Measurements from ENCODE around the gene SLC1A4. TPM values are rescaled to one million over a fixed set of nuclear protein-coding genes. Genes with fewer than 3 reads are reported as not detected.

The SLC1A4 gene
- polyA plus RNA-seq, 1 of the 3 experiments (the other 2 are of a cell fraction) = 4.4 TPM

DNA sequence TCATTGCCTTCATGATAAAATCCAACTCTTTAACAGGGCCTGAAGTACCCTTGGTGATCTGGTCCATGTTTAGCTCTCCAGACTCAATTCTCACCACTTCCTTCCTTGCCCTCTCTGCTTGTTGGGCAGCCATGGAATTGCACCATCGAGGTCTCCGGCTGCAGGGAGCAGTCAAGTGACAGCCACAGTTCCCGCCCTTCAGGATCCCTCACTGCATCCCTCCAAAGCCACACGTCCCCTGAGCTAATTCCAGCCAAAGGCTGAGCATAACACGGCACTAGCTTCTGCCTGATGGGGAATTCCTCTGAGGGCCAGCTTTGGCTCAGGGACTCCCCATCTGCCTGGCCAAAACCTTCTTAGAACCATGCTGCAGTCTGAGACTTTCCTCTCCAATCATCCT is 47.4 kb upstream of the SLC1A4 start:
- no peaks in the 10 kb centered on the region for H3F3A ChIP-seq (replicated peaks; ENCODE audit: insufficient read depth)
- H3K9me2 ChIP-seq = no peaks in the 10 kb centered on the region
- H4K20me1 ChIP-seq (ENCODE audit: insufficient read depth) = no peaks in the 10 kb centered on the region
- no peaks in the 10 kb centered on the region for H3K9me3 ChIP-seq
- POLR2A ChIA-PET = no interaction called here
- H3K9ac ChIP-seq = no peak overlapping the region
- H3K79me2 ChIP-seq (ENCODE audit: insufficient read depth) = no peaks in the 10 kb centered on the region
- H3K4me3 ChIP-seq (ENCODE audit: low read depth in 2 of 2, low read length in 1 of 2) = no peak overlapping the region
- no peaks in the 10 kb centered on the region for H3K36me3 ChIP-seq (replicated peaks in 1 of 2; ENCODE audit: control insufficient read depth in 1 of 2, insufficient read depth in 2 of 2, low read length in 1 of 2)
- H3K27ac ChIP-seq (ENCODE audit: low read depth in 2 of 2, low read length in 1 of 2) = no peak overlapping the region
- no peak for TF ChIP-seq NRF1 (IDR thresholded peaks at IDR 0.05; ENCODE audit: low read depth, low read length)
- TF ChIP-seq TAF1 (IDR thresholded peaks at IDR 0.05; ENCODE audit: borderline replicate concordance, low read depth, low read length) = no peak
- TF ChIP-seq SMC3 (IDR thresholded peaks at IDR 0.05; ENCODE audit: low read depth, low read length) = no peak
- no peak for TF ChIP-seq RXRA (IDR thresholded peaks at IDR 0.05; ENCODE audit: borderline replicate concordance, low read depth)
- no peak for TF ChIP-seq FOXJ3 (CRISPR knock-in tag; IDR thresholded peaks at IDR 0.05)
- TF ChIP-seq RAD21 (IDR thresholded peaks at IDR 0.05; ENCODE audit: low read length) = no peak
- TF ChIP-seq USF1 (IDR thresholded peaks at IDR 0.05; ENCODE audit: borderline replicate concordance, low read depth) = no peak
- TF ChIP-seq YY1 (IDR thresholded peaks at IDR 0.05; ENCODE audit: low read depth) = no peak
- no peak for TF ChIP-seq JUND (IDR thresholded peaks at IDR 0.05)
- TF ChIP-seq CHD2 (IDR thresholded peaks at IDR 0.05; ENCODE audit: low read length, partially characterized antibody) = no peak
- no peak for TF ChIP-seq ELF1 (IDR thresholded peaks at IDR 0.05)
- TF ChIP-seq SIN3A (IDR thresholded peaks at IDR 0.05; ENCODE audit: borderline replicate concordance, low read depth, low read length) = no peak
- TF ChIP-seq, protein P1, sequence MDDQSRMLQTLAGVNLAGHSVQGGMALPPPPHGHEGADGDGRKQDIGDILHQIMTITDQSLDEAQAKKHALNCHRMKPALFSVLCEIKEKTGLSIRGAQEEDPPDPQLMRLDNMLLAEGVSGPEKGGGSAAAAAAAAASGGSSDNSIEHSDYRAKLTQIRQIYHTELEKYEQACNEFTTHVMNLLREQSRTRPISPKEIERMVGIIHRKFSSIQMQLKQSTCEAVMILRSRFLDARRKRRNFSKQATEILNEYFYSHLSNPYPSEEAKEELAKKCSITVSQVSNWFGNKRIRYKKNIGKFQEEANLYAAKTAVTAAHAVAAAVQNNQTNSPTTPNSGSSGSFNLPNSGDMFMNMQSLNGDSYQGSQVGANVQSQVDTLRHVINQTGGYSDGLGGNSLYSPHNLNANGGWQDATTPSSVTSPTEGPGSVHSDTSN (IDR thresholded peaks at IDR 0.05) = no peak
- TF ChIP-seq EZH2phosphoT487 (IDR thresholded peaks at IDR 0.05; ENCODE audit: borderline replicate concordance, low read depth) = no peak
- TF ChIP-seq, protein P2, sequence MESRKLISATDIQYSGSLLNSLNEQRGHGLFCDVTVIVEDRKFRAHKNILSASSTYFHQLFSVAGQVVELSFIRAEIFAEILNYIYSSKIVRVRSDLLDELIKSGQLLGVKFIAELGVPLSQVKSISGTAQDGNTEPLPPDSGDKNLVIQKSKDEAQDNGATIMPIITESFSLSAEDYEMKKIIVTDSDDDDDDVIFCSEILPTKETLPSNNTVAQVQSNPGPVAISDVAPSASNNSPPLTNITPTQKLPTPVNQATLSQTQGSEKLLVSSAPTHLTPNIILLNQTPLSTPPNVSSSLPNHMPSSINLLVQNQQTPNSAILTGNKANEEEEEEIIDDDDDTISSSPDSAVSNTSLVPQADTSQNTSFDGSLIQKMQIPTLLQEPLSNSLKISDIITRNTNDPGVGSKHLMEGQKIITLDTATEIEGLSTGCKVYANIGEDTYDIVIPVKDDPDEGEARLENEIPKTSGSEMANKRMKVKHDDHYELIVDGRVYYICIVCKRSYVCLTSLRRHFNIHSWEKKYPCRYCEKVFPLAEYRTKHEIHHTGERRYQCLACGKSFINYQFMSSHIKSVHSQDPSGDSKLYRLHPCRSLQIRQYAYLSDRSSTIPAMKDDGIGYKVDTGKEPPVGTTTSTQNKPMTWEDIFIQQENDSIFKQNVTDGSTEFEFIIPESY (IDR thresholded peaks at IDR 0.05; ENCODE audit: borderline replicate concordance, low read depth) = no peak
- TF ChIP-seq, protein P3, sequence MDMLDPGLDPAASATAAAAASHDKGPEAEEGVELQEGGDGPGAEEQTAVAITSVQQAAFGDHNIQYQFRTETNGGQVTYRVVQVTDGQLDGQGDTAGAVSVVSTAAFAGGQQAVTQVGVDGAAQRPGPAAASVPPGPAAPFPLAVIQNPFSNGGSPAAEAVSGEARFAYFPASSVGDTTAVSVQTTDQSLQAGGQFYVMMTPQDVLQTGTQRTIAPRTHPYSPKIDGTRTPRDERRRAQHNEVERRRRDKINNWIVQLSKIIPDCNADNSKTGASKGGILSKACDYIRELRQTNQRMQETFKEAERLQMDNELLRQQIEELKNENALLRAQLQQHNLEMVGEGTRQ (IDR thresholded peaks at IDR 0.05; ENCODE audit: borderline replicate concordance, low read depth, low read length) = no peak
- TF ChIP-seq, protein P4, sequence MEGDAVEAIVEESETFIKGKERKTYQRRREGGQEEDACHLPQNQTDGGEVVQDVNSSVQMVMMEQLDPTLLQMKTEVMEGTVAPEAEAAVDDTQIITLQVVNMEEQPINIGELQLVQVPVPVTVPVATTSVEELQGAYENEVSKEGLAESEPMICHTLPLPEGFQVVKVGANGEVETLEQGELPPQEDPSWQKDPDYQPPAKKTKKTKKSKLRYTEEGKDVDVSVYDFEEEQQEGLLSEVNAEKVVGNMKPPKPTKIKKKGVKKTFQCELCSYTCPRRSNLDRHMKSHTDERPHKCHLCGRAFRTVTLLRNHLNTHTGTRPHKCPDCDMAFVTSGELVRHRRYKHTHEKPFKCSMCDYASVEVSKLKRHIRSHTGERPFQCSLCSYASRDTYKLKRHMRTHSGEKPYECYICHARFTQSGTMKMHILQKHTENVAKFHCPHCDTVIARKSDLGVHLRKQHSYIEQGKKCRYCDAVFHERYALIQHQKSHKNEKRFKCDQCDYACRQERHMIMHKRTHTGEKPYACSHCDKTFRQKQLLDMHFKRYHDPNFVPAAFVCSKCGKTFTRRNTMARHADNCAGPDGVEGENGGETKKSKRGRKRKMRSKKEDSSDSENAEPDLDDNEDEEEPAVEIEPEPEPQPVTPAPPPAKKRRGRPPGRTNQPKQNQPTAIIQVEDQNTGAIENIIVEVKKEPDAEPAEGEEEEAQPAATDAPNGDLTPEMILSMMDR (IDR thresholded peaks at IDR 0.05) = no peak
- TF ChIP-seq FOXM1 (IDR thresholded peaks at IDR 0.05; ENCODE audit: low read depth) = no peak
- 71% methylated on average over 5 of the region's 5 CpGs for WGBS (ENCODE audit: low lambda C conversion rate)
- H3K27me3 ChIP-seq (ENCODE audit: insufficient read depth) = no peaks in the 10 kb centered on the region
- H2AFZ ChIP-seq (ENCODE audit: low read depth) = no peak overlapping the region
- DNase-seq = no peak
- CTCF ChIA-PET = interaction anchor here (1.0 to 4.4 kb wide), 2 partner anchors 19 to 24 kb away, joined by 3 to 23 read pairs; no protein-coding TSS in a partner anchor
- H3K4me1 ChIP-seq (ENCODE audit: control insufficient read depth in 1 of 2, insufficient read depth in 2 of 2, low read depth in 1 of 2, low read length in 1 of 2) = no peaks in the 10 kb centered on the region; a peak in 1 of 4 replicates
- H3K4me2 ChIP-seq = no peak overlapping the region

Measured in SK-N-SH (cell line).